ENCODE measurements around the gene VWA3B. TPM values are rescaled to one million over a fixed set of nuclear protein-coding genes. Genes with fewer than 3 reads are reported as not detected.

The VWA3B gene
- total and polyA plus RNA-seq, 2 of the 4 experiments (the other 2 are of a cell fraction), result not detected

DNA sequence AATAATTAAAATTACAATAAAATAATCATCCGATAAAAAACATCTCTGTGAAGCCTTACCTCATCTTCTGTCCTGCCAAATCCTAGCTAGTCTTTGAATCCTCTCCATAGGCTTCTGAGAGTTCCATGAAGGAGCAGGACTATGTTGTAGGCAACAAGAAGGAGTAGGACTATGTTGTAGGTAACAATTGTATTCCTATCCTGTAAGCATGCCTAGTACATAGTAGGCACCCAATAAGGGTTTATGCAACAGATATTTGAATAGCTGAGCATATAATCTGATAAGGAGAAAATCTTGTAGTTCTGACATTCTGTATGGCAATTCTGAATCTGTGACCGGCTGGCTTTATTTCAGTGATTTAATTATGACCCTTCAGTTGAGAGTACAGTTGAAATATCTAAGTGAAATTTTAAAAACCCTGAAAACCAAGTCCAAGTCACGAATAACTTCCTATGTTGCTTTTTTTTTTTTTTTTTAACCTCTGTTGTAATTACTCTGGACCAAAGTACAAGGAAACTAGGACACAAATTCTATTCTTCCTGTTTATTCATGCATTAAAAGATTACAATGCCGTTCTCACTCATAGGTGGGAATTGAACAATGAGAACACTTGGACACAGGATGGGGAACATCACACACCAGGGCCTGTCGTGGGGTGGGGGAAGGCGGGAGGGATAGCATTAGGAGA is 27.8 kb downstream of the VWA3B start:
- no peaks in the 10 kb centered on the region for H3K79me1 ChIP-seq (ENCODE audit: low read depth in 1 of 2, low read length in 2 of 2)
- no peak overlapping the region for H2AK9ac ChIP-seq (replicated peaks; ENCODE audit: low read depth, low read length, poor library complexity)
- no peaks in the 10 kb centered on the region for H3K9me1 ChIP-seq (ENCODE audit: insufficient read depth, low read length)
- H4K5ac ChIP-seq (ENCODE audit: low read depth, low read length), result no peak overlapping the region
- no peak overlapping the region for H4K8ac ChIP-seq (ENCODE audit: low read depth in 2 of 2, low read length in 2 of 2)
- H3K56ac ChIP-seq (ENCODE audit: extremely low read depth, insufficient read depth, low read length), result no peak overlapping the region
- H2BK20ac ChIP-seq (ENCODE audit: low read depth, low read length), result no peak overlapping the region
- H3K4me2 ChIP-seq (ENCODE audit: low read depth, low read length), result no peak overlapping the region
- DNase-seq (no peak), ATAC-seq (ENCODE audit: low read depth) (no peak)
- no peak overlapping the region for H3K4ac ChIP-seq (ENCODE audit: low read depth, low read length)
- in situ Hi-C loops (cut with MboI; ENCODE audit: low sequenced_read_pairs), result no loop called here
- no peak overlapping the region for H3K27ac ChIP-seq (ENCODE audit: insufficient read depth, low read length)
- no peak overlapping the region for H2BK5ac ChIP-seq (ENCODE audit: low read depth, low read length, poor library complexity, severe bottlenecking)
- no peaks in the 10 kb centered on the region for H3K4me1 ChIP-seq (ENCODE audit: control insufficient read depth, insufficient read depth, low read length)
- ChIA-PET CTCF (no interaction called here), POLR2A (ENCODE audit: unreplicated experiment) (no interaction called here)
- no peaks in the 10 kb centered on the region for H3K9me3 ChIP-seq (ENCODE audit: control insufficient read depth, insufficient read depth, low read length)
- intact Hi-C loops (cut with micrococcal nuclease), result no loop called here
- no TSS peak for BruUV-seq (replicated peaks)
- no peaks in the 10 kb centered on the region for H4K20me1 ChIP-seq (ENCODE audit: insufficient read depth, low read length)
- H3K36me3 ChIP-seq (ENCODE audit: control insufficient read depth, insufficient read depth, low read length), result no peaks in the 10 kb centered on the region
- no peak overlapping the region for H3K14ac ChIP-seq (replicated peaks; ENCODE audit: low read depth, low read length)
- H4K91ac ChIP-seq (ENCODE audit: insufficient read depth, low read depth, low read length), result no peak overlapping the region
- no peak for TF ChIP-seq NFE2L2 (IDR thresholded peaks at IDR 0.05; ENCODE audit: low read depth, low read length)
- TF ChIP-seq MXI1 (IDR thresholded peaks at IDR 0.05; ENCODE audit: borderline replicate concordance, low read depth, low read length), result no peak
- TF ChIP-seq, protein P1, sequence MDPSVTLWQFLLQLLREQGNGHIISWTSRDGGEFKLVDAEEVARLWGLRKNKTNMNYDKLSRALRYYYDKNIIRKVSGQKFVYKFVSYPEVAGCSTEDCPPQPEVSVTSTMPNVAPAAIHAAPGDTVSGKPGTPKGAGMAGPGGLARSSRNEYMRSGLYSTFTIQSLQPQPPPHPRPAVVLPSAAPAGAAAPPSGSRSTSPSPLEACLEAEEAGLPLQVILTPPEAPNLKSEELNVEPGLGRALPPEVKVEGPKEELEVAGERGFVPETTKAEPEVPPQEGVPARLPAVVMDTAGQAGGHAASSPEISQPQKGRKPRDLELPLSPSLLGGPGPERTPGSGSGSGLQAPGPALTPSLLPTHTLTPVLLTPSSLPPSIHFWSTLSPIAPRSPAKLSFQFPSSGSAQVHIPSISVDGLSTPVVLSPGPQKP (IDR thresholded peaks at IDR 0.05; ENCODE audit: borderline replicate concordance, low read depth, low read length), result no peak
- no peak for TF ChIP-seq MAFK (IDR thresholded peaks at IDR 0.05; ENCODE audit: low read depth, low read length)
- no peak for TF ChIP-seq RFX5 (IDR thresholded peaks at IDR 0.05; ENCODE audit: low read depth, low read length)
- TF ChIP-seq, protein P2, sequence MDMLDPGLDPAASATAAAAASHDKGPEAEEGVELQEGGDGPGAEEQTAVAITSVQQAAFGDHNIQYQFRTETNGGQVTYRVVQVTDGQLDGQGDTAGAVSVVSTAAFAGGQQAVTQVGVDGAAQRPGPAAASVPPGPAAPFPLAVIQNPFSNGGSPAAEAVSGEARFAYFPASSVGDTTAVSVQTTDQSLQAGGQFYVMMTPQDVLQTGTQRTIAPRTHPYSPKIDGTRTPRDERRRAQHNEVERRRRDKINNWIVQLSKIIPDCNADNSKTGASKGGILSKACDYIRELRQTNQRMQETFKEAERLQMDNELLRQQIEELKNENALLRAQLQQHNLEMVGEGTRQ (IDR thresholded peaks at IDR 0.05; ENCODE audit: low read depth, low read length), result no peak
- TF ChIP-seq, protein P3, sequence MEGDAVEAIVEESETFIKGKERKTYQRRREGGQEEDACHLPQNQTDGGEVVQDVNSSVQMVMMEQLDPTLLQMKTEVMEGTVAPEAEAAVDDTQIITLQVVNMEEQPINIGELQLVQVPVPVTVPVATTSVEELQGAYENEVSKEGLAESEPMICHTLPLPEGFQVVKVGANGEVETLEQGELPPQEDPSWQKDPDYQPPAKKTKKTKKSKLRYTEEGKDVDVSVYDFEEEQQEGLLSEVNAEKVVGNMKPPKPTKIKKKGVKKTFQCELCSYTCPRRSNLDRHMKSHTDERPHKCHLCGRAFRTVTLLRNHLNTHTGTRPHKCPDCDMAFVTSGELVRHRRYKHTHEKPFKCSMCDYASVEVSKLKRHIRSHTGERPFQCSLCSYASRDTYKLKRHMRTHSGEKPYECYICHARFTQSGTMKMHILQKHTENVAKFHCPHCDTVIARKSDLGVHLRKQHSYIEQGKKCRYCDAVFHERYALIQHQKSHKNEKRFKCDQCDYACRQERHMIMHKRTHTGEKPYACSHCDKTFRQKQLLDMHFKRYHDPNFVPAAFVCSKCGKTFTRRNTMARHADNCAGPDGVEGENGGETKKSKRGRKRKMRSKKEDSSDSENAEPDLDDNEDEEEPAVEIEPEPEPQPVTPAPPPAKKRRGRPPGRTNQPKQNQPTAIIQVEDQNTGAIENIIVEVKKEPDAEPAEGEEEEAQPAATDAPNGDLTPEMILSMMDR (conservative IDR thresholded peaks at IDR 0.05; ENCODE audit: low read depth, low read length), result no peak
- no peak for TF ChIP-seq MAZ (IDR thresholded peaks at IDR 0.05; ENCODE audit: borderline replicate concordance, low read depth, low read length)
- TF ChIP-seq CEBPB (IDR thresholded peaks at IDR 0.05; ENCODE audit: low read depth, low read length), result no peak
- TF ChIP-seq SMC3 (IDR thresholded peaks at IDR 0.05; ENCODE audit: low read depth, low read length), result no peak
- no peak for TF ChIP-seq CHD1 (IDR thresholded peaks at IDR 0.05; ENCODE audit: low read depth, low read length)
- TF ChIP-seq FOS (IDR thresholded peaks at IDR 0.05; ENCODE audit: low read depth, low read length), result no peak
- H3K23ac ChIP-seq (ENCODE audit: low read depth, low read length), result no peak overlapping the region
- peaks cover 6% of the 10 kb centered on the region for H3K27me3 ChIP-seq (ENCODE audit: control insufficient read depth, insufficient read depth, low read length)
- no peak overlapping the region for H2BK15ac ChIP-seq (ENCODE audit: low read depth, low read length)
- H3K4me3 ChIP-seq (ENCODE audit: insufficient read depth, low read depth, low read length), result no peak overlapping the region
- no peak overlapping the region for H2AFZ ChIP-seq (replicated peaks; ENCODE audit: low read length, poor library complexity)
- dilution Hi-C loops (cut with HindIII; ENCODE audit: low sequenced_read_pairs, unreplicated experiment), result no loop called here
- H3K18ac ChIP-seq (ENCODE audit: low read depth, low read length), result no peak overlapping the region
- H2BK120ac ChIP-seq (ENCODE audit: low read depth, low read length), result no peak overlapping the region
- H3K9ac ChIP-seq (ENCODE audit: low read depth, low read length), result no peak overlapping the region
- no CpG with 5 or more reads among the region's 6 CpGs for WGBS, 2 experiments (ENCODE audit: extremely low coverage in 2 of 2, insufficient read length in 1 of 2)
- H2AK5ac ChIP-seq (ENCODE audit: low read depth, low read length), result no peak overlapping the region

Data from IMR-90 (cell line).